OCI-LY1 (cell line): ENCODE data around the gene RPS27A.

Source experiments
- H2AFZ ChIP-seq: fragments of 200-600 bp; sonication (generic), shearing (Covaris generic); 2 replicates; pipeline ENCODE4 v1.6.0; 2014; ENCODE audit warnings: antibody characterized with exemption, mild to moderate bottlenecking, low read length
- H3F3A ChIP-seq: fragments of 200-600 bp; sonication (generic), shearing (Covaris generic); 2 replicates; pipeline ENCODE4 v1.6.0; 2014; ENCODE audit warnings: mild to moderate bottlenecking, antibody characterized with exemption, low read length, moderate library complexity; ENCODE audit not compliant: insufficient read depth
- H3K27ac ChIP-seq: fragments of 200-600 bp; sonication (generic); 2 replicates; pipeline ENCODE4 v1.5.1; 2014; ENCODE audit warnings: low read length, mixed run types, mild to moderate bottlenecking, low read depth; ENCODE audit not compliant: poor library complexity, severe bottlenecking
- H3K27me3 ChIP-seq: fragments of 200-600 bp; sonication (generic); 2 replicates; pipeline ENCODE4 v1.6.0; 2014; ENCODE audit warnings: antibody characterized with exemption, mild to moderate bottlenecking, low read length, moderate library complexity; ENCODE audit not compliant: insufficient read depth
- H3K36me3 ChIP-seq: fragments of 200-600 bp; sonication (generic); 2 replicates; pipeline ENCODE4 v1.6.1; 2014; ENCODE audit warnings: mild to moderate bottlenecking, antibody characterized with exemption, low read length, moderate library complexity, mixed read lengths; ENCODE audit not compliant: insufficient read depth
- H3K4me1 ChIP-seq: fragments of 200-600 bp; sonication (generic); 2 replicates; pipeline ENCODE4 v1.5.1; 2014; ENCODE audit warnings: mild to moderate bottlenecking, low read length, moderate library complexity; ENCODE audit not compliant: insufficient read depth, severe bottlenecking
- H3K4me2 ChIP-seq: fragments of 200-600 bp; sonication (generic), shearing (Covaris generic); 2 replicates; pipeline ENCODE4 v1.6.1; 2014; ENCODE audit warnings: low read length
- H3K4me3 ChIP-seq: fragments of 200-600 bp; sonication (generic); 2 replicates; pipeline ENCODE4 v1.5.1; 2014; ENCODE audit warnings: low read length, low read depth, mild to moderate bottlenecking, mixed read lengths; ENCODE audit not compliant: poor library complexity, severe bottlenecking
- H3K79me2 ChIP-seq: fragments of 200-600 bp; shearing (Covaris generic); 2 replicates; pipeline ENCODE4 v1.6.1; 2016; ENCODE audit warnings: mixed run types, low read length, mixed read lengths; ENCODE audit not compliant: insufficient read depth
- H3K9ac ChIP-seq: fragments of 200-600 bp; sonication (generic), shearing (Covaris generic); 2 replicates; pipeline ENCODE4 v1.6.1; 2014; ENCODE audit warnings: mild to moderate bottlenecking, low read length, mixed read lengths
- H3K9me2 ChIP-seq: fragments of 200-600 bp; sonication (generic), shearing (Covaris generic); 2 replicates; pipeline ENCODE4 v1.6.1; 2014; ENCODE audit warnings: low read depth, mild to moderate bottlenecking, low read length, mixed read lengths
- H3K9me3 ChIP-seq: fragments of 200-600 bp; shearing (Covaris generic); 2 replicates; pipeline ENCODE4 v1.6.1; 2014; ENCODE audit warnings: low read length, mixed read lengths
- H4K20me1 ChIP-seq: fragments of 200-600 bp; sonication (generic), shearing (Covaris generic); 2 replicates; pipeline ENCODE4 v1.6.0; 2016; ENCODE audit warnings: mild to moderate bottlenecking, low read length; ENCODE audit not compliant: insufficient read depth
- EZH2 ChIP-seq: fragments of 200-600 bp; sonication (generic), shearing (Covaris generic); IDR thresholded peaks from 2 replicates; pipeline ENCODE4 v1.8.0; 2017; ENCODE audit warnings: borderline replicate concordance, mixed run types, mild to moderate bottlenecking, antibody characterized with exemption, low read length, moderate library complexity, mixed read lengths
- TF ChIP-seq, protein P1 (sequence below): fragments of 200-600 bp; sonication (generic), shearing (Covaris generic); IDR thresholded peaks from 2 replicates; pipeline ENCODE4 v1.5.1; 2017; ENCODE audit warnings: mild to moderate bottlenecking, antibody characterized with exemption, low read length, moderate library complexity, mixed read lengths

RPS27A gene

DNA sequence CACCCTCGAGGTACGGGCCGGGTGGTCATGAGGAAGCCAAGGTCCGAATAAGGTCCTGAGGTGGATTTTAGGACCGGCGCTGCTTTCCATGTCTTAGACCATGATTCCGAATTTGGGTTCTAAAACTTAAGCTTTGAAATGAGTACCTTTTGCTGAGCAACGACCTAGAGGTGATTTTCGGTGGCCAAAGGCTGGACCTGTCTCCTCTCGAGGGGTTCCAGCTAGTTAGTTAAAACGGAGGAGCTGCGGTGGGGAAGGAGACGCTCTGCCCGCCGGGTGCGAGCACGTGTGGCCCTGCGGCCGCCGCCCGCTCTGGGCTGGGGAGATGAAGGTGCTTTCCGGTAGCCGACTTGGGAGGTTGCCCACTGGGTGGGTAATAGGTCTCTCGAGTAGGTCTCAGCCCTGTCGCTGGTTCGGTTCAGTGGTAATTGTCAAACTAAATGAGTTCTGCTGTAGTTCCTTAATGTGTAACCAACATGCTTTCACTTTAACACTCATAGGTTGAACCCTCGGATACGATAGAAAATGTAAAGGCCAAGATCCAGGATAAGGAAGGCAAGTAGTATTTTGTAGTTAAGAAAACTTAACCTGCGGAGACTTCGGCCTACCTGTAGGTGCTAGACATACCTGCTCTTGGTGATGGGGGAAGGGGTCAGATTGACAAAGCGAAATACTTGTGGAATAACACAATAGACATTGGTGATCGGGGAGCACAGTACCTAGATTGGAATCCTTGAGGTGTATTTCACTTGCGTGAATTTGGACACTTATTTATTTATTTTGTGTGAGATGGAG lies 572 bp downstream of the RPS27A start:
- Histone ChIP-seq H3K4me1 (peaks cover 34% of the 10 kb centered on the region), H3K36me3 (peaks cover 50% of the 10 kb centered on the region), H3K79me2 (peaks cover 26% of the 10 kb centered on the region), H3K4me3 (peak overlapping the region; percentile 97), H3K9me2 (no peaks in the 10 kb centered on the region), H3K4me2 (peak overlapping the region; percentile 87), H2AFZ (no peak overlapping the region), H4K20me1 (no peaks in the 10 kb centered on the region), H3F3A (peaks cover 15% of the 10 kb centered on the region), H3K27ac (peak overlapping the region; percentile 87), H3K9me3 (no peaks in the 10 kb centered on the region), H3K27me3 (no peaks in the 10 kb centered on the region), H3K9ac (peak overlapping the region; percentile 99)
- TF ChIP-seq, protein P1, sequence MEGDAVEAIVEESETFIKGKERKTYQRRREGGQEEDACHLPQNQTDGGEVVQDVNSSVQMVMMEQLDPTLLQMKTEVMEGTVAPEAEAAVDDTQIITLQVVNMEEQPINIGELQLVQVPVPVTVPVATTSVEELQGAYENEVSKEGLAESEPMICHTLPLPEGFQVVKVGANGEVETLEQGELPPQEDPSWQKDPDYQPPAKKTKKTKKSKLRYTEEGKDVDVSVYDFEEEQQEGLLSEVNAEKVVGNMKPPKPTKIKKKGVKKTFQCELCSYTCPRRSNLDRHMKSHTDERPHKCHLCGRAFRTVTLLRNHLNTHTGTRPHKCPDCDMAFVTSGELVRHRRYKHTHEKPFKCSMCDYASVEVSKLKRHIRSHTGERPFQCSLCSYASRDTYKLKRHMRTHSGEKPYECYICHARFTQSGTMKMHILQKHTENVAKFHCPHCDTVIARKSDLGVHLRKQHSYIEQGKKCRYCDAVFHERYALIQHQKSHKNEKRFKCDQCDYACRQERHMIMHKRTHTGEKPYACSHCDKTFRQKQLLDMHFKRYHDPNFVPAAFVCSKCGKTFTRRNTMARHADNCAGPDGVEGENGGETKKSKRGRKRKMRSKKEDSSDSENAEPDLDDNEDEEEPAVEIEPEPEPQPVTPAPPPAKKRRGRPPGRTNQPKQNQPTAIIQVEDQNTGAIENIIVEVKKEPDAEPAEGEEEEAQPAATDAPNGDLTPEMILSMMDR, result no peak
- no peak for TF ChIP-seq EZH2

DNA sequence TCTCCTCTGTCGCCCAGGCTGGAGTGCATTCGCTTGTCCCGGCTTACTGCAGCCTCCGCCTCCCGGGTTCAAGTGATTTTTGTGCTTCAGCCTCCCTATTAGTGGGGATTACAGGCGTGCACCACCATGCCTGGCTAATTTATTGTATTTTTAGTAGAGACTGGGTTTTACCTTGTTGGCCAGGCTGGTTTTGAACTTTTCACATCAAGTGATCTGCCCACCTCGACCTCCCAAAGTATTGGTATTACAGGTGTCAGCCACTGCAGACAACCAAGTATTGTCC lies 1.1 kb downstream of the RPS27A start:
- no peaks in the 10 kb centered on the region for H3K9me3 ChIP-seq
- H3K27me3 ChIP-seq, result no peaks in the 10 kb centered on the region
- no peaks in the 10 kb centered on the region for H4K20me1 ChIP-seq
- no peaks in the 10 kb centered on the region for H3K9me2 ChIP-seq
- peaks cover 52% of the 10 kb centered on the region for H3K36me3 ChIP-seq
- peaks cover 15% of the 10 kb centered on the region for H3F3A ChIP-seq
- peak overlapping the region; percentile 87 for H3K4me2 ChIP-seq
- H2AFZ ChIP-seq, result no peak overlapping the region
- peak overlapping the region; percentile 97 for H3K4me3 ChIP-seq
- TF ChIP-seq, protein P1, result no peak
- no peak for TF ChIP-seq EZH2
- peaks cover 29% of the 10 kb centered on the region for H3K4me1 ChIP-seq
- peaks cover 26% of the 10 kb centered on the region for H3K79me2 ChIP-seq
- H3K9ac ChIP-seq, result peak overlapping the region; percentile 99
- peak overlapping the region; percentile 87 for H3K27ac ChIP-seq

DNA sequence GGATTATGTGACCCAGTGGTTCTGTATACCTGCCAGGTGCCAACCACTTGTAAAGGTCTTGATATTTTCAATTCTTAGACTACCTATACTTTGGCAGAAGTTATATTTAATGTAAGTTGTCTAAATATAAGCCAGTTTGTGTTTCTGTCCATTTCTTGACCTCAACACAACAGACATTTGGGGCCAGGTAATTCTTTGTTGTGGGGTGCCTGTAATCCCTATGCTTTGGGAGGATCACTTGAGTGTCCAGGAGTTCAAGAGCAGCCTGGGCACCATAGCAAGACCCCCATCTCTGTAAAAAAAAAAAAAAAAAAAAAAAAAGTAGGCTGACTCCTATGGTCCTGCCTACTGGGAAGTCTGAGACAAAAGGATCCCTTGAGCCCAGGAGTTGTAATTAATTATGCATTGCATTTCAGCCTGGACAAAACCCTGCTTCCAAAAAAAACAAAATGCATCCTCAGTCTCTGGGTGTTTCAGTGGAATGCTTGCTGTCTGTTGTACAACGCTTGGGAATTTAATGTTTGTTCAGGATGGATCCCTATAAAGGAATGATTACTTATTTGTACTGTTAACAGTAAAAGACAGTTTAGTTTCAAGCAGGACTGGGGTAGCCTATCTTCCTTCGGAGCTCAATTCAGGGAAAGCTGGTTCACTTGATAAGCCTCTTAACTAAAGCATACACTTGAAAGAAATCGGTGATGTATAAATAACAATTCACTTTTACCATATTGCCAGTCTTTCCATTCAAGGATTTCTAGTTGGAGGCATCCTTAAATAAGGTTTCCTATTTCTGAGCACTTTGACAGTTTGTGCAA lies 3.4 kb downstream of the RPS27A start:
- H3K4me1 ChIP-seq, result peaks cover 27% of the 10 kb centered on the region
- no peak overlapping the region for H3K4me2 ChIP-seq
- peaks cover 64% of the 10 kb centered on the region for H3K36me3 ChIP-seq
- no peaks in the 10 kb centered on the region for H4K20me1 ChIP-seq
- no peak overlapping the region for H2AFZ ChIP-seq
- no peak overlapping the region for H3K9ac ChIP-seq
- no peaks in the 10 kb centered on the region for H3K27me3 ChIP-seq
- H3F3A ChIP-seq, result peaks cover 15% of the 10 kb centered on the region
- TF ChIP-seq, protein P1, result no peak
- no peak for TF ChIP-seq EZH2
- no peaks in the 10 kb centered on the region for H3K9me3 ChIP-seq
- H3K4me3 ChIP-seq, result no peak overlapping the region
- H3K79me2 ChIP-seq, result peaks cover 26% of the 10 kb centered on the region
- no peak overlapping the region for H3K27ac ChIP-seq
- H3K9me2 ChIP-seq, result no peaks in the 10 kb centered on the region
